ENCODE measurements around the gene CDK13.

The CDK13 gene

DNA sequence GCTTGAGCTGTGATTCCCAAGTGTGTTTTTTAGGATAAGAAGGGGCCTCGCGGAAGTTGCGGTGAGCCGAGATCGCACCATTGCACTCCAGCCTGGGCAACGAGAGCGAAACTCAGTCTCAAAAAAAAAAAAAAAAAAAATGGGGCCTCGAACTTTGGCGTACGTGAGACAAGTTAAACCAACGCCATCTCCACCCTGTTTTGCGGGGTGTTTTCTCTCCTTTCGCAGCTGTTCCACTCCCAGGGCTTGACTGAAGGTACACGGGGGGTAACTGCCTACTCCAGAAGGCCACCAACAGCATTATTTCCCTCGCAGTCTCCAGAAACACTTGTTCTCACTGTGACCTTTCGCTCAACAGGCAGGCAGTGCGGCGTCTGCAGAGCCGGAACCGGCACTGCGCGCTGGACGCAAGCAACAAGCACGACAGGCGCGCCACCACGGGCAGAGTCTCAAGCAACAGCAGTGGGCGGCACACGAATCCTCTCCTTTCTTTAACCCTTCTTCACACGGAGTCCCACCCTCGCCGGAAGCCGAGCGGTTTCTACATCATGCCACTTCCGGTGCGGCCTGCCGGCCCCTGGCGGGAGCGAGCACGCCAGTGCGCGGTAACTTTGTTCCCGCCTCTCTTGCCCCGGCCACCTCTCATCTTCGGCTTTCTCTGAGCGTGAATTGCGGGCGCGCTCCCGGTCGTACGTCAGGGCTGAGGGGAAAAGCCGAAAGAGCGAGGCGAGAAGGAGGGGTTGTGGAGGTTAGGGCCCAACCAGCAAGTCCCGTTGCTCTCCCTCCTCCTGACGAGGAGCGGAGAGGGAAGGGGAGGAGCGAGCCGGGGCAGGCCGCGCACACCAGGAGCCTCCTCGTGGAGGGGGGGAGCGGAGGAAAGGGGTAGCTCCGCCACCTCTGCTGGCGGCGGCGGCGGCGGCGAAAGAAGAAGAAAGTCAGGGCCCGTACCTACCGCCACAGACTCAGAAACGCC lies 814 bp upstream of the CDK13 start:
- peak; percentile 90 to 97 (median 95) for DNase-seq (ENCODE audit: low read depth in 3 of 3)

DNA sequence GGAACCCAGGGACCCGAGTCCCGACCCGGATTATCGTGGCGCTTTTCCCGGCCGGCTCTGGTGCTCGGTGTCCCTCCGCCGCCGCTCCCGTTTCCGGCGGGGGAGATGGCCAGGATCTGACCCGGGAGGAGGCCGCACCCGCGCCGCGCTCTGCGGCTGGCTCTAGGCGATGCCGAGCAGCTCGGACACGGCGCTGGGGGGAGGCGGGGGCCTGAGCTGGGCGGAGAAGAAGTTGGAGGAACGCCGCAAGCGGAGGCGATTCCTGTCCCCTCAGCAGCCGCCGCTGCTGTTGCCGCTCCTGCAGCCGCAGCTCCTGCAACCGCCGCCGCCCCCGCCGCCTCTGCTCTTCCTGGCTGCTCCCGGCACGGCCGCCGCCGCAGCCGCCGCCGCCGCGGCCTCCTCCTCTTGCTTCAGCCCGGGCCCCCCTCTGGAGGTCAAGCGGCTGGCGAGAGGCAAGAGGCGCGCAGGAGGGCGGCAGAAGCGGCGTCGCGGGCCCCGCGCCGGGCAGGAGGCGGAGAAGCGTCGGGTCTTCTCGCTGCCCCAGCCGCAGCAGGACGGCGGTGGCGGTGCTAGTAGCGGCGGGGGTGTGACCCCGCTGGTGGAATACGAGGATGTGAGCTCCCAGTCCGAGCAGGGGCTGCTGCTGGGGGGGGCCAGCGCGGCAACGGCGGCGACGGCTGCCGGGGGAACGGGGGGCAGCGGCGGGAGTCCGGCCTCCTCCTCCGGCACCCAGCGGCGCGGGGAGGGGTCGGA lies 593 bp downstream of the CDK13 start:
- DNase-seq (ENCODE audit: low read depth in 3 of 3) = peak; percentile 16 to 37 (median 26)

DNA sequence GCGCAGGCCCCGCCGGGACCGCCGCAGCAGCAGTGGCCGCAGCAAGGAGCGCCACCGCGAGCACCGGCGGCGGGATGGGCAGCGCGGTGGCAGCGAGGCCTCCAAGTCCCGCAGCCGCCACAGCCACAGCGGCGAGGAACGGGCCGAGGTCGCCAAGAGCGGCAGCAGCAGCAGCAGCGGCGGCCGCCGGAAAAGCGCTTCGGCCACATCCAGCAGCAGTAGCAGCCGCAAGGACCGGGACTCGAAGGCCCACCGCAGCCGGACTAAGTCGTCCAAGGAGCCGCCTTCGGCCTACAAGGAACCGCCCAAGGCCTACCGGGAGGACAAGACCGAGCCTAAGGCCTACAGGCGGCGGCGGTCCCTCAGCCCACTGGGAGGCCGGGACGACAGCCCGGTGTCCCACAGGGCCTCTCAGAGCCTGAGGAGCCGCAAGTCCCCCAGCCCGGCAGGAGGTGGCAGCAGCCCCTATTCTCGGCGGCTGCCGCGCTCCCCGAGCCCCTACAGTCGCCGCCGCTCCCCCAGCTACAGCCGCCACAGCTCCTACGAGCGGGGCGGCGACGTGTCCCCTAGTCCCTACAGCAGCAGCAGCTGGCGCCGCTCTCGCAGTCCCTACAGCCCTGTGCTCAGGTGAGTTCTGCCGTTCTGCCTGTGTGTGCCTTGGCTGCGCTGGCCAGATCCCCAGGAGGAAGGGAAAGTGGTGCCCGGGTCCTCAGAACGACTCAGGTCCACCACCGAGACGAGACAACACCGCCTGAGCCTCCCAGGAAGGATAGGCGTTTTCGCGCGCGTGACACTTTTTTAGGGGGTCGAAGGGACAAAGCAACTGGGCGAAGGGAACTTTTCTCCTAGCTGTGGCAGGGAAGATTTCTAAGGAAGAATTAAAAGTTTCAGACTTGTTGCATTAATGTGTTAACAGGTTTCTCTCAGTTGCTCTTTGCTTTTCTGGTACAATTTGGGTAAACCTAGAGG lies 1.5 kb downstream of the CDK13 start:
- peak; percentile 34 to 41 (median 34) for DNase-seq (ENCODE audit: low read depth in 3 of 3)

DNA sequence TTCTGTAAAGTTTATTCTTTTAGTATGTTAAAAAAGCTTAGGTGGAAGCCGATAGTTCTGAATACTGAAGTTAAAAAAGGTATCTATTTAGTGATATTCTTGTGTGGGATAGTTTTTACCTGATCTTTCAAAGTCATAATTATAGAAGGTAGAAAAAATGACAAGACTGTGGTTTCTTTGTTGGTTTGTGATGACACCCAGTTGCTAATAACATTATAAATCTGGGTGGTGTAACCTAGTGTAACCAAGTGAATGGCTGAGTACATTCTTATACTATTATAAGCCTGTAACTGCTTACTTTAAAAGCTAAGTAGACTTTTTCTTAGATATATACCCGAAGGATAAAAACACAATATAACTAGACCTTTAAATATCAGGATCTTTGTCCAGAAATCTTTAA lies 2.3 kb downstream of the CDK13 start:
- no peak for DNase-seq (ENCODE audit: low read depth in 3 of 3)

DNA sequence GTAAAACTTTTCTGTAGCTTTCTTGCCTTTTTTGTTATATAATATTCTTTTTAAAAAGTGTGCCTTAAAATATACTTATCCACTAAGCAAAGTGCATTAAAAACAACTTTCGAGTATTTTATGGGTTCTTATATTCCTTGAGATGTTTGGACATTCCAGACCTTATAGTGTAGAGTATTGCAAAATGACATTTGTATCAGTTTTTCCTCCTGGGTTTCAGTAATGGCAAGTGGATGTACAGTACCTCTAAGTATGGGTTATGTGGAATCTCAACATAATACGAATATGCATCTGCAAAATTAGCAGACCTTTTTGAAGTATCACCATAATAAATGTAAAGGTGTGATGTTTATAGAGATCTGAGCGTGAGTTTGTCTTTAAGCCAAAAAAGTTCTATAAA lies 2.7 kb downstream of the CDK13 start:
- DNase-seq (ENCODE audit: low read depth in 3 of 3) = no peak

DNA sequence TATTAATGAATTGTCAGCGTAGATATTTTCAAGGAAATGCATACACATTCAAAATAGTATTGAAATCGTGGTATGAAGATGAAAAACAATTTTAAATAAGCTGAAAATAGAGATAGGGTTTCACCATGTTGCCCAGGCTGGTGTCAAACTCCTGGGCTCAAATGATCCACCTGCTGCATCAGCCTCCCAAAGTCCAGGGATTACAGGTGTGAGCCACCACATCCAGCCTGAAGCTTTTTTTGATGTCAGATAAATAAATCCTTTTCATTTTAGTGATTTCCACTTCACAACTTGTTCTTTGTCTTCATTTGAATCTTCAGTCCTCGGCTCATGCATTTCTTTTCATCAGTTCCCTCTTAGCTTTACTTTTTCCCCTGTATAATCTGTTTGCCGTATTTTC lies 4.6 kb downstream of the CDK13 start:
- DNase-seq (ENCODE audit: low read depth in 3 of 3) = no peak

DNA sequence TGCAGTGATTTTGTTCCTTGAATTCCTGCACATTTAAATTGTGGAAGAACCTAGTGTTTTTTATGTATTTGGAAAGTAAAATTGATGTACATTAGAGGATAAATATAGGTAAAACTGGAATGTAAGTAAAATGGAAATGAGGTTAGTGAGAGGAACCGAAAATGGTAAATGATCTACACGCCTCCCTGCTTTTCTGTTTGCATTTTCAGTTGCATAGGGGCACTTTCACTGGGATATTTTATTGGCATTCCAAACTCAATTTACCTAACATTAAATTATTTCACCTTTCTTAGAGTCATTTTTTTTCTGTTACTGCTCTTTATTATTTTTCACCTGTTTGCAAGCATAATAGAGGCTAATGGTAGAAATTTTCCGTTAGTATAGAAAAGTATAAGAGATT lies 8.0 kb downstream of the CDK13 start:
- no peak for DNase-seq (ENCODE audit: low read depth in 3 of 3)

DNA sequence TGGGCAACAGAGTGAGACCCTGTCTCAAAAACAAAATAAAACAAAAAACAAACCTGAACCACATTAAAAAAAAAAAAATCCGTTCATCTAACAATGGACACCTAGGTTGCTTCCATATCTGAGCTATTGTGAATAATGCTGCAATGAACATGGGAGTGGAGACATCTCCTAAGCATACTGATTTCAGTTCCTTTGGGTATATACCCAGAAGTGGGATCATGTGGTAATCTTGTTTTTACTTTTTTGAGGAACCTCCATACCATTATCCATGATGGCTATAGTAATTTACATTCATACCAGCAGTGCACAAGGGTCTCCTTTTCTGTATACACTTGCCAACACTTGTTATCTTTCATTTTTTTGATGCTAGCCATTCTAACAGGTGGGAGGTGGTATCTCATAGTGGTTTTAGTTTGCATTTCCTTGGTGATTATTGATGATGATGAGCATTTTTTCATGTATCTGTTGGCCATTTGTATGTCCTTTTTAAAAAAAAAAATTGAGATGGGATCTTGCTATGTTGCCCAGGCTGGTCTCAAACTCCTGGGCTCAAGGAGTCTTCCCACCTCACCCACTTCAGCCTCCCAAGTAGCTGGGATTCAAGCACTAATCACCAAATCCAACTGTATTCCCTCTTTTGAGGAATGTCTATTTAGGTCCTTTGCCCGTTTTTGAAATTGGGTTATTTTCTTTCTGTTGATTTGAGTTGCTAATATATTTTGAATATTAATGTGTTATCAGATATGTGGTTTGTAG lies 17.5 kb downstream of the CDK13 start:
- no peak for DNase-seq (ENCODE audit: low read depth in 3 of 3)

DNA sequence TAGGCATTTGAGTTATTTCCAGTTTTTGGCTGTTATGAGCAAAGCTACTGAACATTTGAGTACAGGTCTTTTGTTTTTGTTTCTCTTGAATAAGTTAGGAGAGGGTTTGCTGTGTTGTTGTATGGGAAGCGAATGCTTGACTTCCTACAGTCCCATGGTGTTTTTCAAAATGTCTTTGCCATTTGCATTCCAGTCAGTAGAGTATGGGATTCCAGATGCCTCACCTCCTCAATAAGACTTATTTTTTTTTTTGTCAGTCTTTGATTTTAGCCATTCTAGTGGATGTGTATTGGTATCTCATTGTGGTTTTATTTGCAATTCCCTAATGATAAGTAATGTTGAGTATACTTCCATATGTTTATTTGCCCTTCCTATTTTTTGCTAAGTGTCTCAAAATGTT lies 19.4 kb downstream of the CDK13 start:
- no peak for DNase-seq (ENCODE audit: low read depth in 3 of 3)

DNA sequence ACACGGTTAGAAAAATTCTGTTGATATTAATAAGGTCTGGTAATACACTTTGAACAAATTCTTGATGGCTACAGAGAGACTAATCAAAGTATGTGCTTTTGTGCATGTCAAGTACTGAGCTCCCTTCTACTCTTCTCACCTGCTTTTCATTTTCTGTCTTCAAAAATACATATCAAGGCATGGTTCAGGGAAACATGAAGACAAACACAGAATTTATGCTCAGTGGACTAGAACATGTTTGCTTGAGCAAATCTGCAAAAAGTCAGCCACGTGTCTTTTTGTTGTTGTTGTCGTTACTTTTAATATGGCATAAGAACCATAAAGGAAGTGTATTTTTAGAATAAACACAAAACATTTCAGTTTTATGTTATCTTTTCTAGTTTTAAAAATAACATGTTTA lies 21.9 kb downstream of the CDK13 start:
- DNase-seq (ENCODE audit: low read depth in 3 of 3) = no peak

DNA sequence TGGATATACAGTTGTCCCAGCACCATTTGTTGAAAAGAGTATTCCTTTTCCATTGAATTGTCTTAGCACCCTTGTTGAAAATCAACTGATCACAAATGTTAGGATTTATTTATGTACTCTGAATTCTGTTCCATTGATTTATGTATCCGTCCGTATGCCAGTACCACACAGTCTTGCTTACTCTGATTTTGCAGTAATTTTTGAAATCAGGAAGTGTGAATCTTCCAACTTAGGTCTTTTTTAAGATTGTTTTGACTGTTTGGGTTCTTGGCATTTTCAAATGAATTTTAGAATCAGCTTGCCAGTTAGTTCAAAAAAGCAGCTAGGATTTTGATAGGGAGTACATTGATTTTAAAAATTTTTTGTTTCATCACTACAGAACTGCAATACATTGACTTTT lies 23.7 kb downstream of the CDK13 start:
- DNase-seq (ENCODE audit: low read depth in 3 of 3) = no peak

DNA sequence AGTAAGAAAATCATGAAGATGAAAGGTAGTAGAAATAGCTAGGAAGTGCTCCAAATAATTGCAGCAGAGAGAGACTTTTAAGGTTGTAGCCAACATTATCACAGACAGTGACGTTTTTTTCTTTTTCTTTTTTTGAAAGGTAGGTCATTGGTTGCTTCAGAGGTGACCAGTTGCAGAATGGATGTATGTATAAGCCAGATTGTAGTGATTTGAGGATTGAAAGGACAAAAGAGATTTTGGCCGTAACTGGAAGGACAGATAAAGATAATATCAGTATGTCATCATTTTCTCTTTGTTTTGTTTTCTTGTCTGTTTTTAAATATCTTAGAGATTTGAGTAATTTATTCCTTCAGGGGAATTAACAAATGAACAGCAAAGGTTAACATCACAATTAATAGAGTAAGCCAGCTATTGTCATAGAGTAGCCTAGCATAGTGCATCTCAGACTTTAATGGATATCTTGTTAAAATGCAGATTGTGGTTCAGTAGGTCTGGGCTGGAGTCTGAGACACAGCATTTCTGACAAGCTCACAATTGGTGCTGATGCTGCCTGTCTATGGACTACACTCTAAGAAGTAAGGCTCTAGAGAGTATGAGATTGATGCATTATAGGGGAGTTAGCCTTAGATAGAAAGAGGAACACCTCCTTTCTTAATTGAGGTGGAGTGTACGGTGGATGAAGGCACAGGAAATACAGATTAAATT lies 28.3 kb downstream of the CDK13 start:
- DNase-seq (ENCODE audit: low read depth in 3 of 3) = no peak

DNA sequence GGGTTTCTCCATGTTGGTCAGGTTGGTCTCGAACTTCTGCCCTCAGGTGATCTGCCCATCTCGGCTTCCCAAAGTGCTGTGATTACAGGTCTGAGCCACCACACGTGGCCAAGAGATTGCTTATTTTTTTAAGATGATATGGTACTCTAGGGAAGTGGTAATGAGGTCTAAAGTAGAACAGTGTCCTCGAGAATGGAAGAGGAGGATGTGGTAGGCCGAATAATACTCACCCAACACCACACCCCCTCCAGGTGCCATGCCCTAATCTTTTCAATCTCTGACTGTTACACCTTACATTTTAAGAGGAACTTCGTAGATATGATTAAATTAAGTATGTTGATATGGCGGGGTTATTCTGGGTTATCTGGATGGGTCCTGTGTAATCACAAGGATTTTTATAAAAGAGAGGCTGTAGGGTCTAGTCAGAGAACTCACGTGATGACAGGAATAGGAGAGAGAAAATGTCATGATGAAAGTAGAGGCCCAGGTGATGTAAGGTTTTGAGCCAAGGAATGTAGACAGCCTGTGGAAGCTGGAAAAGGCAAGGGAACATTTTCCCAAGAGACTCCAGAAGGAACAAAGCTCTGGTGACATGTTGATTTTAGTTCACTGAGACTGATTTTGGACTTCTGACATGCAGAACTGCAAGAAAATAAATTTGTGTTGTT lies 29.5 kb downstream of the CDK13 start:
- DNase-seq (ENCODE audit: low read depth in 3 of 3) = no peak

DNA sequence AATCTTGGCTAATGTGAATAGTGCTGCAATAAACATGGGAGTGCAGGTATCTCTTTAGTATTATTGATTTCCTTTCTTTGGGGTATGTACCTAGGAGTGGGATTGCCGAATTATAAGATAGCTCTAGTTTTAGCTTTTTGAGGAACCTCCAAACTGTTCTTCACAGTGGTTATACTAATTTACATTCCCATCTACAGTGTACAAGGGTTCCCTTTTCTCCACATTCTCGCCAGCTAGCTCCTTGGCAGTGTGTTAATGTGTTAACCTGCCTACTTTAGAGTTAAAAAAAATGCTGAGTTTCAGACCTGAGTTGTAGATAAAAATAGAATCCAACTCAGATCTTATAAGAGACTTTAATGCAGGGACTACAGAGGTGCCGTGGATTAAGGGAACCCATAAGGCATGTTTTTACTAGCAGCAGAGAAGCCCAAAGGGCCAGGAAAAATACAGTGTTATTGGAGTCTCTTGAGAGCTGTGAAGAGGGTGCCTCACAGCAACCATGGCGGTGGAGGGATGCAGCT lies 35.4 kb downstream of the CDK13 start:
- DNase-seq (ENCODE audit: low read depth in 3 of 3) = no peak

DNA sequence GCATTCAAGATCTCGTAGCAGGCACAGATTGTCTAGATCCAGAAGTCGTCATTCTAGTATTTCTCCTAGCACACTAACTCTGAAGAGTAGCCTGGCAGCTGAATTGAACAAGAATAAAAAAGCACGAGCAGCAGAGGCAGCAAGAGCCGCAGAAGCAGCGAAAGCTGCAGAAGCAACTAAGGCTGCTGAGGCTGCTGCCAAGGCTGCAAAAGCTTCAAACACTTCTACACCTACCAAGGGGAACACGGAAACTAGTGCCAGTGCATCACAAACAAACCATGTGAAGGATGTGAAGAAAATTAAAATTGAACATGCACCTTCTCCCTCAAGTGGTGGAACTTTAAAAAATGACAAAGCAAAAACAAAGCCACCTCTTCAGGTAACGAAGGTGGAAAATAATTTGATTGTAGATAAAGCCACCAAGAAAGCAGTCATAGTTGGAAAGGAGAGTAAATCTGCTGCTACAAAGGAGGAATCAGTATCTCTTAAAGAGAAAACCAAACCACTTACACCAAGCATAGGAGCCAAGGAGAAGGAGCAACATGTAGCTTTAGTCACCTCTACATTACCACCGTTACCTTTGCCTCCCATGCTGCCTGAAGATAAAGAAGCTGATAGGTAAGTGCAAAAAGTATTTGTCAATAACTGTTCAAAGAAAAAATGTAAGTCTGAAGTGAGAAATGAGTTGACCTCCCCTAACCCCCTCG lies 37.7 kb downstream of the CDK13 start:
- no peak for DNase-seq (ENCODE audit: low read depth in 3 of 3)

DNA sequence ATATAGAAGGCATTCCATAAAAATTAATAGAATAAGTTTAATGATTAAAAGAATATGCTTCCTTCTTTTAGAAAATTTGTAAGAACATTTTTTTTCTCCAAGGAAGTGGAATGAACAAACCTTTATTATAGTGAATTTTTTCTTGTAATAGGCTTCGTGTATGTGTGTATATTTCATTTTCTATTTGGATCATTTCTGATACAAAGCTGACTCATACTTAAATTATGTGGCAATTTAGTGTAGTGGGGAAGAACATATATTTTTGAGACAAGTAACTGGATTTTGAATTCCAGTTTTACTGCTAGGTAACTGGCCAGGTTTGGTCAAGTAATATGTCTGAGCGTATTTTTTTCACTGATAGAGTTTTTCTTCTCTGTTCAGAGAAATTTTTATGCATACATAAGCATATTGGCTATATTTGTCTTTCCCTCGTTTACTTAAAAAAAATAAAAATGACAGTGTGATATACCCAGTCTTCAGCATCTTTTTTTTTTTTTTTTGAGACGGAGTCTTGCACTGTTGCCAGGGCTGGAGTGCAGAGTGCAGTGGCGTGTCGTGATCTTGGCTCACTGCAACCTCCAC lies 50.8 kb downstream of the CDK13 start:
- no peak for DNase-seq (ENCODE audit: low read depth in 3 of 3)

DNA sequence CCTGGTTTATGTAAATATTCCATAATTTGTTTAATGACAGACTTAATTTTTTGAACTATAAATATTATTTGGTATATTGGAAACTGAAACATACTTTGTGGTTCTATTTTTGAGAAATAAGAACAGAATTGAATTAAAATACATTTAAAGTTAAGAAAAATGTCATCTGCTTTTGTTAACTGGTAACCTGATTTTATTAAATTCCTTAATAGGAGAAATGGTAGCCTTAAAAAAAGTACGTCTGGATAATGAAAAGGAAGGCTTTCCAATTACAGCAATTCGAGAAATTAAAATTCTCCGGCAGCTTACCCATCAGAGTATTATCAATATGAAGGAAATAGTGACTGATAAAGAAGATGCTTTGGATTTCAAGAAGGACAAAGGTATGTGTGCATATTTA lies 51.6 kb downstream of the CDK13 start:
- DNase-seq (ENCODE audit: low read depth in 3 of 3) = no peak

DNA sequence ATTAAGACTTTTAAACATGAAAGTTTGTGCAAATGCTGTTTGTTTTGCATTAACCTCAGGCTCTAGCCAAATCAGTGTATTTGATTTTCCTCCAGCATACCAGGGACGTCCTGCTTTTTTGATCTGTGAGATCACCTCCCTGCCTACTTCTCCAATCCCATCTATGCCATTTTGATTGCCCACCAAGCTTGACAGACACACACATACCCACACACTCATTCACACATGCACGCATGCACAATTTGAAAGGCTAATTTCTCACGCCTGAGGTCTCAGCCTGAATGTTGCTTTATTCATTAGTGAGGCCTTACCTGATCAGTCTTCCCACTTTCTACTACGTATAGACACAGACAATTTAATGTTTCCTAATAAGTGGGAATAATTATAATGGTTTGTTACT lies 53.5 kb downstream of the CDK13 start:
- DNase-seq (ENCODE audit: low read depth in 3 of 3) = no peak

All from stimulated activated CD4-positive, alpha-beta T cell treated with anti-CD3 and anti-CD28 coated beads, TNF-alpha, amount 100 ng/mL, for 4 hours (primary cell).